Keratinocyte (primary cell): Measurements from ENCODE around the gene TPM3.

Experiments used
- CTCF ChIP-seq, 3 experiments: IDR thresholded peaks in 1 of 3; conservative IDR thresholded peaks in 1 of 3; optimal IDR thresholded peaks in 1 of 3; 2 replicates in 2 of 3; 3 replicates in 1 of 3; pipeline versions ENCODE3 to v1.5.1; 2011; ENCODE audit warnings: low read length in 3 of 3, mild to moderate bottlenecking in 3 of 3, moderate library complexity in 2 of 3, control low read depth in 1 of 3, inconsistent platforms in 1 of 3; ENCODE audit not compliant: insufficient read depth in 2 of 3; ENCODE audit errors: extremely low read depth in 1 of 3
- EZH2 ChIP-seq: IDR thresholded peaks from one replicate; pipeline ENCODE4 v1.6.1; 2012; ENCODE audit warnings: inconsistent platforms, mild to moderate bottlenecking, low read length, moderate library complexity

GRCh38 chr1:154171223-154171583 lies 20.7 kb downstream of the TPM3 start:
- TF ChIP-seq CTCF (optimal IDR thresholded peaks at IDR 0.05 in 1 of 3, IDR thresholded peaks at IDR 0.05 in 1 of 3, conservative IDR thresholded peaks at IDR 0.05 in 1 of 3; ENCODE audit: extremely low read depth in 1 of 3, insufficient read depth in 2 of 3, low read length in 3 of 3) (no peak), EZH2 (no peak)
